Osteoblast (primary cell): ENCODE results near the gene MREG. TPM values are rescaled to one million over a fixed set of nuclear protein-coding genes. Genes with fewer than 3 reads are reported as not detected.

Experiments used
- DNase-seq: peaks from one replicate; pipeline ENCODE4 v3.0.0; 2011; ENCODE audit warnings: low spot score, mixed read lengths; ENCODE audit not compliant: insufficient read length; ENCODE audit errors: missing footprints
- H2AFZ ChIP-seq: 2 replicates; pipeline ENCODE4 v1.6.0; 2011; ENCODE audit warnings: mild to moderate bottlenecking, low read length
- H3K27ac ChIP-seq: 2 replicates; pipeline ENCODE4 v1.5.1; 2011; ENCODE audit warnings: mild to moderate bottlenecking, low read depth, low read length, moderate library complexity
- H3K27me3 ChIP-seq: 2 replicates; pipeline ENCODE4 v1.6.0; 2012; ENCODE audit warnings: mild to moderate bottlenecking, control low read depth, inconsistent platforms, low read length, moderate library complexity; ENCODE audit not compliant: insufficient read depth
- H3K36me3 ChIP-seq: 2 replicates; pipeline ENCODE4 v1.5.1; 2011; ENCODE audit warnings: mild to moderate bottlenecking, low read length, control low read depth, moderate library complexity; ENCODE audit not compliant: insufficient read depth
- H3K4me1 ChIP-seq: 2 replicates; pipeline ENCODE4 v1.5.1; 2011; ENCODE audit warnings: mild to moderate bottlenecking, low read length, control low read depth, moderate library complexity; ENCODE audit not compliant: insufficient read depth
- H3K4me2 ChIP-seq: 2 replicates; pipeline ENCODE4 v1.6.0; 2011; ENCODE audit warnings: mild to moderate bottlenecking, low read length; ENCODE audit not compliant: insufficient read depth
- H3K4me3 ChIP-seq: fragments of 200-600 bp; sonication (generic); 3 replicates; pipeline ENCODE4 v1.5.1; 2012; ENCODE audit warnings: mild to moderate bottlenecking, low read length, inconsistent platforms; ENCODE audit not compliant: insufficient read depth
- H3K79me2 ChIP-seq: 2 replicates; pipeline ENCODE4 v1.6.0; 2012; ENCODE audit warnings: mild to moderate bottlenecking, low read length, control low read depth, inconsistent platforms; ENCODE audit not compliant: insufficient read depth
- H3K9me3 ChIP-seq: 2 replicates; pipeline ENCODE4 v1.5.1; 2011; ENCODE audit warnings: low read depth, low read length, control low read depth
- H4K20me1 ChIP-seq: 2 replicates; pipeline ENCODE4 v1.6.0; 2012; ENCODE audit warnings: mild to moderate bottlenecking, low read length, control low read depth; ENCODE audit not compliant: insufficient read depth
- CTCF ChIP-seq: IDR thresholded peaks from 2 replicates; pipeline ENCODE4 v1.5.1; 2011; ENCODE audit warnings: mild to moderate bottlenecking, low read depth, low read length, moderate library complexity; ENCODE audit errors: extremely low read depth
- total RNA-seq: library from RNA; depleted of rRNA; stranded (reverse); fragments of >200 nt; gene quantifications from 2 replicates; pipeline ENCODE4 v1.2.3, GENCODE V29; 2012

MREG gene
- total RNA-seq, 1 donor, result 1.1 TPM

GRCh38 chr2:216002101-216002678, 11.2 kb downstream of the MREG start:
- H2AFZ ChIP-seq, result no peak overlapping the region

GRCh38 chr2:216001216-216002100, 11.9 kb downstream of the MREG start:
- TF ChIP-seq CTCF, result no peak
- Histone ChIP-seq H3K4me2 (no peak overlapping the region), H2AFZ (no peak overlapping the region), H3K4me1 (peaks cover 6% of the 10 kb centered on the region), H3K27ac (no peak overlapping the region), H3K27me3 (peaks cover 15% of the 10 kb centered on the region), H3K79me2 (no peaks in the 10 kb centered on the region), H4K20me1 (no peaks in the 10 kb centered on the region), H3K4me3 (no peak overlapping the region), H3K36me3 (no peaks in the 10 kb centered on the region), H3K9me3 (no peaks in the 10 kb centered on the region)
- no peak for DNase-seq

More at GRCh38 chr2:216002101-216002678, 11.2 kb downstream of the MREG start:
- Histone ChIP-seq H3K36me3 (no peaks in the 10 kb centered on the region), H4K20me1 (no peaks in the 10 kb centered on the region), H3K4me1 (peaks cover 6% of the 10 kb centered on the region), H3K27ac (no peak overlapping the region), H3K4me3 (no peak overlapping the region), H3K9me3 (no peaks in the 10 kb centered on the region), H3K27me3 (peaks cover 15% of the 10 kb centered on the region), H3K4me2 (no peak overlapping the region), H3K79me2 (no peaks in the 10 kb centered on the region)
- no peak for DNase-seq
- no peak for TF ChIP-seq CTCF

GRCh38 chr2:215998636-215999035, 14.7 kb downstream of the MREG start:
- Histone ChIP-seq H3K27ac (no peak overlapping the region), H3K79me2 (no peaks in the 10 kb centered on the region), H3K27me3 (peaks cover 15% of the 10 kb centered on the region), H3K9me3 (no peaks in the 10 kb centered on the region), H3K4me1 (no peaks in the 10 kb centered on the region), H3K4me2 (no peak overlapping the region), H3K36me3 (no peaks in the 10 kb centered on the region), H2AFZ (no peak overlapping the region), H3K4me3 (no peak overlapping the region), H4K20me1 (no peaks in the 10 kb centered on the region)
- no peak for TF ChIP-seq CTCF
- DNase-seq, result no peak

- Histone ChIP-seq H3K27me3 (peaks cover 15% of the 10 kb centered on the region), H3K4me1 (no peaks in the 10 kb centered on the region), H3K9me3 (no peaks in the 10 kb centered on the region), H3K79me2 (no peaks in the 10 kb centered on the region), H3K27ac (no peak overlapping the region), H4K20me1 (no peaks in the 10 kb centered on the region), H3K4me3 (no peak overlapping the region), H2AFZ (no peak overlapping the region), H3K36me3 (no peaks in the 10 kb centered on the region), H3K4me2 (no peak overlapping the region)
- no peak for DNase-seq
- TF ChIP-seq CTCF, result no peak
Measured at GRCh38 chr2:215997219-215997618, 16.1 kb downstream of the MREG start.
